Activated CD4-positive, CD25-positive, alpha-beta regulatory T cell (primary cell): ENCODE measurements around the gene TMEM145.

Source experiments
- DNase-seq, 4 experiments: peaks; one replicate each; lab custom pipeline; 2025; lab: John Stamatoyannopoulos, UW

Gene TMEM145

DNA sequence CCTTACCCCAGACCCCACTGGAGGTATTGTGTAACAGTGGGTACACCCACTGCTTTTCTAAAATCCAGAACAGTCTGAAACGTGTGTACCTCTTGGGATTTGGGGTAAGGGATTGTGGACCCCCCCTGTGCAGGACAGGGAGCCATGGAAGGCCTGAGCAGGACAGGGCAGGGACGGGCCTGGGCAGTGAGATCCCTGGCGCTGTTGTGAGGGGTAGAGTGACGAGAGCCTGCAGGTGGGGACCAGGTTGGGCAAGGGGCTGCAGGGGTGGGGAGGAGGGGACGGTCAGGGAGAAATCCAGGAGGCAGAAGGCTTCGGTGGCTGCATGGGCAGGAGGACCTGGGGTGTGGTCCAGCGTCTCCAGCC lies 48.4 kb downstream of the TMEM145 start:
- no peak for DNase-seq

DNA sequence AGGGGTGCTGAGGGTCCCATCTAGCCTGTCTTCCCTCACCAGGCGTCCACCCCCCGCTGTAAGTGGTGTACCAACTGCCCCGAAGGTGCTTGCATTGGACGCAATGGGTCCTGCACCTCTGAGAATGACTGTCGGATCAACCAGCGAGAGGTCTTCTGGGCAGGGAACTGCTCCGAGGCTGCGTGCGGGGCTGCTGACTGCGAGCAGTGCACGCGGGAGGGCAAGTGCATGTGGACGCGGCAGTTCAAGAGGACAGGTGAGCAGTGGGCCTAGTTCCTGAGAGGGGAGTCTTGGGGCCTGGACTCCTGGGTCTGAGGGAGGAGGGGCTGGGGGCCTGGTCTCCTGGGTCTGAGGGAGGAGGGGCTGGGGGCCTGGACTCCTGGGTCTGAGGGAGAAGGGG lies 49.2 kb downstream of the TMEM145 start:
- DNase-seq, result no peak

DNA sequence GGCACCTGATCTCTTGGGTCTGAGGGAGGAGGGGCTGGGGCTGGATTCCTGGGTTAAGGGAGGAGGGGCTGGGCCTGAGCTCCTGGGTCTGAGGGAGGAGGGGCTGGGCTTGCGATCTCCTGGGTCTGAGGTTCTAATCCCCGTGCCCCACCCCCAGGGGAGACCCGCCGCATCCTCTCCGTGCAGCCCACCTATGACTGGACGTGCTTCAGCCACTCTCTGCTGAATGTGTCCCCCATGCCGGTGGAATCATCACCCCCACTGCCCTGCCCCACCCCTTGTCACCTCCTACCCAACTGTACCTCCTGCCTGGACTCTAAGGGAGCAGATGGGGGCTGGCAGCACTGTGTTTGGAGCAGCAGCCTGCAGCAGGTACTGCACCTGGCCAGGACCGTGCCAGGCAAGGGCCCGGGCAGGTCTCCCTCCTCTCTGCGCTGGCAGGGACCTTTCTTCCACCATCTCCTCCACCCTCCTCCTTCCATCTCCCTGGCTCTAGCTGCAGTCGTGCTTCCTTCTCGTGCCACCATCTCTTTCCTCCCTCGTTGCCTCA lies 49.9 kb downstream of the TMEM145 start:
- DNase-seq, result no peak

DNA sequence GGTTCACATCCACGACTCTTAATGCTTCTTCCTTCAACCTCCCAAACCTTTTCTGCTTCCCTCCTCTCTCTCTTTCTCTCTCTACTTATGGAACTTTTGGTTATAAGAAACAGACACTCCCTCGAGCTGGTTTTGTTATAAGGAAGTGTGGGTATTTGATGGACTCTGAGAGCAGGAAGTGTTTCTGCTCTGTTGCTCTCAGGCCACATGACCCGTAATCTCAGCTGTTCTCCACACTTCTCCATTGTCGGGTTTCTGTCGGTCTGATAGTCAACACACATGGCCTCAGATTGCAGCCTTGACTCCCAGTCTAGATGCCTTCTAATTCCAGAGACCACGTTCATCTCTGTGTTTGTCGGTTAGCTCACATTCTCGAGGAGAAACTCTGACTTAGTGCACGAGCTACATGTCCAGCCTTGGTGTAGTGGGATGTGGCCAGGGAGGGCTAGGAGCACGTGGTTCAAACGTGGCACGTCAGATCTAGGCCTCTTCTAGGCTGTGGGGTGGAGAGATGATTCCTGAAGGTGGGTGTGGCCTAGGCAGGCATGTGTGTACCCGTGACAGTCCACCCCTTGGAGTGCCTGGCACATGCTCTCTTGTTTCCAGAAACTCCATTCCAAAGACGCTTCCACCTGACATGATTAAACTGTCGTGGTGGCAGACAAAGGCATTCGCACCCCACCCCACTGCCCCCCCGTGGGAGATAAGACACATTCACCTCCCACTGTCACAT lies 50.7 kb downstream of the TMEM145 start:
- DNase-seq, result no peak

- DNase-seq, result no peak
Measured at GRCh38 chr19:42366673-42367072, 53.6 kb downstream of the TMEM145 start.

GRCh38 chr19:42367929-42368328 lies 54.8 kb downstream of the TMEM145 start:
- no peak for DNase-seq

DNA sequence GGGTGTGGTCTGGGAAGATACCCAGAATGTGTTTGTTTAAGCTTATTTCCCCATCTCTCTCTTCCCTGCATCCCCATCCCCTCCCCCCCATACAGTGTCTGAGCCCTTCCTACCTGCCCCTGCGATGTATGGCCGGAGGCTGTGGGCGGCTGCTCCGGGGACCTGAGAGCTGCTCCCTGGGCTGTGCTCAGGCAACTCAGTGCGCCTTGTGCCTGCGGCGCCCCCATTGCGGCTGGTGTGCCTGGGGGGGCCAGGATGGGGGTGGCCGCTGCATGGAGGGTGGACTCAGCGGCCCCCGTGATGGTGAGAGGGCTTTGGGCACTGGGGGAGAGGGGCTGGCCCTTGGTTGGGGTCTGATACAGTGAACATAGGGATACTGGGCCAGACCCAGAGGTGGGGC lies 55.3 kb downstream of the TMEM145 start:
- no peak for DNase-seq

DNA sequence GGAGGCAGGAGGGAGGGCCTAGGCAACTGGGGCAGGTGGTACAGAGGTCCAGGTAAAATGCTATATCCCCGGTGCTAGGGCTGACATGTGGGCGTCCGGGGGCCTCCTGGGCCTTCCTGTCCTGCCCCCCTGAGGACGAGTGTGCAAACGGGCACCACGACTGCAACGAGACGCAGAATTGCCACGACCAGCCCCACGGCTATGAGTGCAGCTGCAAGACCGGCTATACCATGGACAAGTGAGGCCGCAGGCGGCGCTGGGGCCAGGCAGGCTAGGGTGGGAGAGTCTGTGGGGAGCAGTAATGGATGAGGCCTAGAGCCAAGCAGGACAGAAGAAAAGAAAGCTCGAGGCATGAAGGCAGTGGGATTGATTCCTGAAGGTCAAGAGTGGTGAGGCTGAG lies 55.7 kb downstream of the TMEM145 start:
- DNase-seq, result no peak

- no peak for DNase-seq
Measured at GRCh38 chr19:42369433-42370067, 56.4 kb downstream of the TMEM145 start.

GRCh38 chr19:42370068-42370520 lies 57.0 kb downstream of the TMEM145 start:
- DNase-seq, result no peak

GRCh38 chr19:42370626-42371175 lies 57.6 kb downstream of the TMEM145 start:
- no peak for DNase-seq
